ENCODE results near the gene HADH.
"Not testable (repeated sequence)": the region's sequence is repeated elsewhere in the genome, so short reads cannot be mapped to it uniquely, and the experiment has no call there.

Gene HADH

GRCh38 chr4:107996949-107997788 is 7.5 kb downstream of the HADH start:
- no peak for DNase-seq

GRCh38 chr4:107997794-107998193 is 8.1 kb downstream of the HADH start:
- no peak for DNase-seq

GRCh38 chr4:107999932-108000539 is 10.3 kb downstream of the HADH start:
- DNase-seq: no peak

GRCh38 chr4:108001540-108002135 is 11.9 kb downstream of the HADH start:
- DNase-seq: no peak

GRCh38 chr4:108003982-108004515 is 14.4 kb downstream of the HADH start:
- no peak for DNase-seq

- DNase-seq: no peak
Measured at GRCh38 chr4:108004646-108005045, 15.0 kb downstream of the HADH start.

- no peak for DNase-seq
Measured at GRCh38 chr4:108005807-108006206, 16.1 kb downstream of the HADH start.

GRCh38 chr4:108006361-108006760 is 16.7 kb downstream of the HADH start:
- DNase-seq: no peak

GRCh38 chr4:108007984-108008383 is 18.3 kb downstream of the HADH start:
- DNase-seq: no peak

GRCh38 chr4:108008721-108009120 is 19.0 kb downstream of the HADH start:
- DNase-seq: no peak

- DNase-seq: no peak
Measured at GRCh38 chr4:108010167-108010566, 20.5 kb downstream of the HADH start.

GRCh38 chr4:108012382-108012781 is 22.7 kb downstream of the HADH start:
- DNase-seq: not testable (repeated sequence)

GRCh38 chr4:108013327-108013726 is 23.6 kb downstream of the HADH start:
- no peak for DNase-seq

- no peak for DNase-seq
Measured at GRCh38 chr4:108013955-108014354, 24.3 kb downstream of the HADH start.

- DNase-seq: peak; percentile 28
Measured at GRCh38 chr4:108018040-108018883, 28.6 kb downstream of the HADH start.

- no peak for DNase-seq
Measured at GRCh38 chr4:108018884-108019187, 29.1 kb downstream of the HADH start.

GRCh38 chr4:108024085-108024877 is 34.6 kb downstream of the HADH start:
- no peak for DNase-seq

GRCh38 chr4:108024878-108025165 is 35.1 kb downstream of the HADH start:
- no peak for DNase-seq

GRCh38 chr4:108029016-108029720 is 39.5 kb downstream of the HADH start:
- DNase-seq: no peak

GRCh38 chr4:108029731-108030130 is 40.0 kb downstream of the HADH start:
- DNase-seq: no peak

GRCh38 chr4:108030332-108030731 is 40.6 kb downstream of the HADH start:
- DNase-seq: peak; percentile 8
